Inflammatory macrophage (primary cell): ENCODE measurements around the gene PLBD1.
A peak's percentile ranks its signal among the peaks of the same experiment; 100 is the strongest.

ENCODE experiments used
- DNase-seq, 2 donors: peaks; one replicate each; pipeline ENCODE4 v3.0.0-alpha.2; 2020 to 2022
- total RNA-seq, 18 experiments: gene quantifications; one replicate each; lab custom pipeline; 2026; ENCODE audit warnings: mixed read lengths in 6 of 18, inconsistent platforms in 2 of 18; lab: John Stamatoyannopoulos, UW

The PLBD1 gene, protein sequence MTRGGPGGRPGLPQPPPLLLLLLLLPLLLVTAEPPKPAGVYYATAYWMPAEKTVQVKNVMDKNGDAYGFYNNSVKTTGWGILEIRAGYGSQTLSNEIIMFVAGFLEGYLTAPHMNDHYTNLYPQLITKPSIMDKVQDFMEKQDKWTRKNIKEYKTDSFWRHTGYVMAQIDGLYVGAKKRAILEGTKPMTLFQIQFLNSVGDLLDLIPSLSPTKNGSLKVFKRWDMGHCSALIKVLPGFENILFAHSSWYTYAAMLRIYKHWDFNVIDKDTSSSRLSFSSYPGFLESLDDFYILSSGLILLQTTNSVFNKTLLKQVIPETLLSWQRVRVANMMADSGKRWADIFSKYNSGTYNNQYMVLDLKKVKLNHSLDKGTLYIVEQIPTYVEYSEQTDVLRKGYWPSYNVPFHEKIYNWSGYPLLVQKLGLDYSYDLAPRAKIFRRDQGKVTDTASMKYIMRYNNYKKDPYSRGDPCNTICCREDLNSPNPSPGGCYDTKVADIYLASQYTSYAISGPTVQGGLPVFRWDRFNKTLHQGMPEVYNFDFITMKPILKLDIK
- 123 to 353 (median 252) reads per million in 18 experiments for total RNA-seq

DNA sequence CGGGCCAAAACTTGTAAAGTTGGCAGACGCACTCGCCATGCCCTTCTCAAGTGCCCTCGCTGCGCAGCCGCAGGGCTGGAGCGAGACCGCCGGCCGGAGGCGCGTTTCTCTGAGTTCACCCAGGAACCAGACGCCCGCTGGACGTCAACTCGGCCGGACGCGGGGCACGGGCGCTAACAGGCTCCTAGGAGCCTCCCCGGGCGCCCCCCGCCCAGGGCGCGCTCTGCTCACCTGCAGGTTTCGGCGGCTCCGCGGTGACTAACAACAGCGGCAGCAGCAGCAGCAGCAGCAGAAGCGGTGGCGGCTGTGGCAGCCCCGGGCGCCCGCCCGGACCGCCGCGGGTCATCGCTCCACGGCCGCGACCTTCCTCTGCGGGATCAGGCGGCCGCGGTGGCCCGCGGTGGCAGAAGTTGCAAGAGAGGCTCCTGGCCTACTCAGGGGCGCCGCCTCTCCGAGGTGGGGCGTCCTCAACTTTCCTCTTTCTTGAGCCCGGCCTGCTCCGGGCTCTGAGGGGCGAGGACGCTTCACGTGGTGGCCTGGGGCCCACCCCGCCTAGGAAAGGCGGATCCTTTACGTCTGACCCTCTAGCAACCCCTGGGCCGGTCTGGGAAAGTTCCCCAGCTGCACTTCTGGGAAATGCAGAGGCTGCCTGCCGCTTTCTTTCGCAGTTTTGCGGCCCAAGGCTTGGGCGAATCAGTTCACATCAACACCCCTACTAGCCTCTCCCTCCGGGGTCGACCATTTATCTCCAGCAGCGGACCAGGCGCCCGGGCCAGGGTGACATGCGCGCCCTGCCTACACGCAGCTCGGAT, at the start of gene PLBD1:
Gene PLBD1 (minus strand): TSS at position 533 of the 812 bp plus-strand sequence. CDS start 187 bp downstream, at position 346.
- DNase-seq = peak; percentile 89 to 92

GRCh38 chr12:14614704-14615121, 47.0 kb upstream of the PLBD1 start:
- peak; percentile 50 to 70 for DNase-seq

- DNase-seq = peak; percentile 73 to 80
These were observed 46.0 kb upstream of the PLBD1 start for GRCh38 chr12:14613718-14614117.

- no peak for DNase-seq
These were observed 45.3 kb upstream of the PLBD1 start for GRCh38 chr12:14612898-14613445.

- DNase-seq = no peak
These were observed 44.6 kb upstream of the PLBD1 start for GRCh38 chr12:14612250-14612649.

- no peak for DNase-seq
These were observed 44.0 kb upstream of the PLBD1 start for GRCh38 chr12:14611640-14612203.

GRCh38 chr12:14607568-14607967, 39.9 kb upstream of the PLBD1 start:
- DNase-seq = peak; percentile 25 to 75

GRCh38 chr12:14605401-14605989, 37.8 kb upstream of the PLBD1 start:
- no peak for DNase-seq

DNA sequence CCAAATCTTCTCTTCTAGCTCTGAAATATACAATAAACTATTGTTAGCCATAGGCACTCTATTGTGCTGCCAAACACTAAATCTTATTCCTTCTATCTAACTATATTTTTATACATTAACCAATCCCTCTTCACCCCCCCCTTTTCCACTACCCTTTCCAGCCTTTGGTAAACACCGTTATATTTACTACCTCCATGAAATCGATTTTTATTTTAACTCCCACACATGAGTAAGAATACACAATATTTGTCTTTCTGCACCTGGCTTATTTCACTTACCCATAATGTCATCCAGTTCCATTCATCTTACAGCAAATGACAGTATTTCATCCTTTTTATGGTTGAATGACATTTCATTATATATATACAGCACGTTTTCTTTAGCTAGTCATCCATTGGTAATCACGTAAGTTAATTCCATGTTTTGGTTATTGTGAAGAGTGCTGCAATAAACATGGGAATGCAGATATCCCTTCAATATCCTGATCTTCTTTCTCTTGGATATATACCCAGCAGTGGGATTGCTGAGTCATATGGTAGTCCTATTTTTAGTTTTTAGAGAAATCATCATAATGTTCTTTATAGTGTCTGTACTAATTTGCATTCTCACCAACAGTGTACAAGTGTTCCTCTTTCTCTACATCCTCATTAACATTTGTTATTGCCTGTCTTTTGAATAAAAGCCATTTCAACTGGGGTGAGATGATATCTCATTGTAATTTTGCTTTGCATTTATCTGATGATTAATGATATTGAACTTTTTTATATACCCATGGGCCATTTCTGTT, 34.2 kb upstream of the PLBD1 start:
- DNase-seq = no peak

- no peak for DNase-seq
These were observed 29.8 kb upstream of the PLBD1 start for GRCh38 chr12:14597480-14597879.

GRCh38 chr12:14591719-14592118, 24.0 kb upstream of the PLBD1 start:
- no peak for DNase-seq

GRCh38 chr12:14589169-14590004, 21.7 kb upstream of the PLBD1 start:
- DNase-seq = no peak

DNA sequence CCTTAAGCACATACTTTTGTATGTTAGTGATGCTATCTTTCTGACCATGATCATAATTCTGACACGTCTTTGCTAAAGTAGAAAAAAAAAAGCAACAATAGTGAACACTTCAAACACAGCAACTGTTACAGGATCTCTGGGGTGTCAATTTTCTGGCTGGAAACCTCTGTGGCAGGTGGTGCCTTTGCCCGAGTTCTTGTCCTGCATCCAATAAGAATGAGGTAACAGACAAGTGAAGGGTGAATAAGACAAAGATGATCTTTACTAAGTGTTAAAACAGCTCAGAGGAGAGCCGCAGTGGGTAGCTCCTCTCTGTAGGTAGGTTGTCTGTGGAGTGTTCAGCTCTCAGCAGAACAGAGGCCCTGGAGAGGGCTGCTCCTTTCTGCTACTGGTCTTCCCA, 20.9 kb upstream of the PLBD1 start:
- no peak for DNase-seq

- DNase-seq = no peak
These were observed 11.0 kb upstream of the PLBD1 start for GRCh38 chr12:14578646-14579045.

DNA sequence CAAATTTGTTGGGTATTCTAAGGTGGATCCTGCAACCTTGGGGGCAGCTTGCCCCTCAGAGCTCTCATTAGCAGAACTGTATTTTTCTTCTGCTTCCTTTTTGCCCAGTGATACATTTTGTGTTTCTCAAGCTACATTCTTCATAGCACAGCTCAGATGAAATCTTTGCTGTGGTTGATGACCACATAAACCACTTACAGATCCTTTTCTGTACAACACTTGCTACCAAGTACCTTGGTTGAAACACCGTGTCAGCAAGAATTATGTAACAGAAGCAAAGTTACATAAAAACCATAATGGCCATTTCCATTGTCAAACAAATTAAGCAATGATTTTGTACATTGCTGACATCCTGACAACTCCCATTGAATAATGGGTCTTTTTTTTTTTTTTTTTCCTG, 9.7 kb upstream of the PLBD1 start:
- DNase-seq = peak; percentile 51 to 92

- no peak for DNase-seq
These were observed 9.2 kb upstream of the PLBD1 start for GRCh38 chr12:14576896-14577295.

DNA sequence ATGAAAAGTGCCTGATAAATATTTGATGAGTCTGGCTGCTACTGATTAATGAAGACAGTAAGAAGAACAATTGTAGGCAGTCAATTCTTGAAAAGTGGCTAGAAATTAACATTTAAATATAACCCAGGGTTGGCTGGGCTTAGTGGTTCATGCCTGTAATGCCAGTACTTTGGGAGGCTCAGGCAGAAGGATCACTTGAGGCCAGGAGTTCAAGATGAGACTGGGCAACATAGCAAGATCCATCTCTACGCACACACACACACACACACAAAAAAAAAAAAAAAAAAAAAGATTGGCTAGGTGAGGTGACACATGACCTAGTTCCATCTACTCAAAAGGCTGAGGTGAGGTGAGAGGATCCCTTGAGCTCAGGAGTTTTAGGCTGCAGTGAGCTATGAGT, 7.9 kb upstream of the PLBD1 start:
- DNase-seq = no peak

DNA sequence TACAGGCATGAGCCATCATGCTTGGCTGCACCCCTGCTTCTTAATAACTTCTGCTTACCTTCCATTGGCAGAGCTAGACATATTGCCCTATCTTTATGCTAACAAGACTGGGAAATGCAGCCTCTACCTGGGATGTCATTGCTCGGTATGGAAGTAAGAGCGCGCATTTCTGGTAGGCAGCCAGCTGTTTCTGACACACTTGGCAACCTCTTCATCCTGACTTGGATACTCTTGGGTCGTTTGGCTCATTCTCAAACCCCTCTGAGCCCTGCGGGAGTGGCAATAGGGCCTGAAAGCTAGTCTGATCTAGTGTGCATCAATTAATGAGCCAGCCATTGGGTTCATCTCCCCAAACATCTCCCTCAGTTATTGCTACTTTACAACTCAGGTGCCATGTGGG, 5.4 kb upstream of the PLBD1 start:
- DNase-seq = no peak

GRCh38 chr12:14572401-14572800, 4.7 kb upstream of the PLBD1 start:
- DNase-seq = peak in 1 of 2 donors; percentile 21

DNA sequence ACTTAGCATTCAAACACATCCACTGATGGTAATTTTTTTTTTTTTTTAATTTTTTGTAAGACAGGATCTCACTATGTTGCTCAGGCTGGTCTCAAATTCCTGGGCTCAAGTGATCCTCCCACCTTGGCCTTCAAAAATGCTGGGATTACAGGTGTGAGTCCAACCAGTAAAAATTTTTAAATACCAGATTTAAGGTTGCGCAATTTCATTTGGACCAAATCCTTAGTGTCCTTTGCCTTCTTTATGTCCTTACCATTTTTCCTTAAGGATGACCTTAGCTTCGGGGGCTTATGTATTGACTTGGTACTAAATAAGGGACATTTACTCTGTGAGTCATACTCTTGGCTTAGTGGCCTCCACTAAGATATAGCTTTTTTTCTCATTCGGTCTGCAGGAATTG, 4.1 kb upstream of the PLBD1 start:
- DNase-seq = no peak
